Effector CD4-positive, alpha-beta T cell (primary cell): ENCODE results near the gene SPOUT1. TPM values are rescaled to one million over a fixed set of nuclear protein-coding genes. Genes with fewer than 3 reads are reported as not detected.
A peak's percentile ranks its signal among the peaks of the same experiment; 100 is the strongest.
"Not testable (repeated sequence)": the region's sequence is repeated elsewhere in the genome, so short reads cannot be mapped to it uniquely, and the experiment has no call there.

Experiments
- DNase-seq: peaks from one replicate; pipeline ENCODE4 v3.0.0-alpha.2; 2020
- total RNA-seq: gene quantifications from one replicate; lab custom pipeline; 2026; lab: John Stamatoyannopoulos, UW

The SPOUT1 gene, protein sequence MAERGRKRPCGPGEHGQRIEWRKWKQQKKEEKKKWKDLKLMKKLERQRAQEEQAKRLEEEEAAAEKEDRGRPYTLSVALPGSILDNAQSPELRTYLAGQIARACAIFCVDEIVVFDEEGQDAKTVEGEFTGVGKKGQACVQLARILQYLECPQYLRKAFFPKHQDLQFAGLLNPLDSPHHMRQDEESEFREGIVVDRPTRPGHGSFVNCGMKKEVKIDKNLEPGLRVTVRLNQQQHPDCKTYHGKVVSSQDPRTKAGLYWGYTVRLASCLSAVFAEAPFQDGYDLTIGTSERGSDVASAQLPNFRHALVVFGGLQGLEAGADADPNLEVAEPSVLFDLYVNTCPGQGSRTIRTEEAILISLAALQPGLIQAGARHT
- total RNA-seq, result not detected

DNA sequence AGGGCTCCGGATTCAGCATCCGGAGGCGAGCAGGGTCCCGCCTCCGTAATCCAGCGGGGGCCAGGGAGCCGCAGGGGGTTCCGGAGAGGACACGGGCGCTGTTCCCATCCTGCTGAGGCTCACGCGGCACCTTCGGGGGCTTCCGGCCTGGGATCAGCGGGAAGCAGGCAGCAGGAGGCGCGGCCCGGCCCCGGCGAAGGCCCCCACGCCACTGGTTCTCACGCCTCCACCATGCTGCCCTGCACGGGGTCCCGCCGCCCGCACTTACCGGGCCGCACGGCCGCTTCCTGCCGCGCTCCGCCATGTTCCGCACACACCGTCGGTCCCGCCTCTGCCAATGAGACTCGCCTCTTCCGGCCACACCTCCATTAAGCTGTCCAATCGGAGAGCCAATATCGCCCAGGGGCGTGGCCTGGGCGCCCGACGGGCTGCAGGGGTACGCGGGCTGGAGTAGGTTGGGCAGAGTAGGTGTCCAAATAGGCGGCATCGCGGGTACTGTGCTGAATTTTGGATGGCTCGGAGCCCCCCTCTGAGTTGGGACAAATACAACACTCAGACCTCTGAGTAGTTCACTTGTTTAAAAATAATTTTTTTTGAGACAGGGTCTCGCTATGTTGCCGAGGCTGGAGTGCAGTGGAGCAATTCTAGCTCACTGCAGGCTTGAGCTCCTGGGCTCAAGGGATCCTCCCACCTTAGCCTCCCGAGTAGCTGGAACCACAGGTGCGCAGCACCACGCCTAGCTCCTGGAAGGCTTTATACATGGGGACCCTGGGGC, at the start of gene SPOUT1:
Gene SPOUT1 (minus strand): TSS at position 318 of the 775 bp plus-strand sequence. CDS start 14 bp downstream, at position 304.
- DNase-seq, result peak; percentile 88

- no peak for DNase-seq
Measured at GRCh38 chr9:128877852-128878251, 48.3 kb upstream of the SPOUT1 start.

DNA sequence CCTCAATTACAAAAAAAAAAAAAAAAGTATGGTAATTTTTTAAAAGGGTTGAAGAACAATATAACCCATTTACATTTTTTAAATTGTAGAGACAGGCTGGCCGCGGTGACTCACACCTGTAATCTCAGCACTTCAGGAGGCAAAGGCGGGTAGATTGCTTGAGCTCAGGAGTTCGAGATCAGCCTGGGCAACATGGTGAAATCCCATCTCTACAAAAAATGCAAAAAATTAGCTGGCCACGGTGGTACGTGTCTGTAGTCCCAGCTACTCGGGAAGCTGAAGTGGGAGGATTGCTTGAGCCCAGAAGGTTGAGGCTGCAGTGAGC, 41.3 kb upstream of the SPOUT1 start:
- not testable (repeated sequence) for DNase-seq

GRCh38 chr9:128870128-128870940, 40.7 kb upstream of the SPOUT1 start:
- DNase-seq, result no peak

GRCh38 chr9:128863647-128864046, 34.1 kb upstream of the SPOUT1 start:
- DNase-seq, result peak; percentile 81

DNA sequence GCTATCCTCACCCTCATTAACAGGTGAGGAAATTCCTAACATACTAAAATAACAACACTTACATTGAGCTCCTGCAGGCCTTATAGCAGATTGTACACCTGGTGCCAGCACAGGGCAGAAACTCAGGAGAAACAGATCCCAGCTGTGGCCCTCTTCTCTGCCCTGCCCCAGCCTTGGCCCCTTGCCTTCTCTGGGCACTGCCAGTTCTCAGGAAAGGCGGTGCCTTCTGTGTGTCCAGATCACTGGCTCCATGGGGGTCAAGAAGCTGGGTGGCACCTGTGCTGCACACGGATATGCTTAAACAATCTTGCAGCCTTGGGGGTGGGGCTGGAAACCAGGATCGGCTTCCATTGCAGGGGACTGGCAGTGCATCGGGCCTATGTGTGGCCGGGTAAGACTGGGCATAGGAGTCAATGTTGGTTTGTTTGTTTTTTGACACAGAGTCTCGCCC, 32.8 kb upstream of the SPOUT1 start:
- DNase-seq, result no peak

- no peak for DNase-seq
Measured at GRCh38 chr9:128861501-128861900, 31.9 kb upstream of the SPOUT1 start.

DNA sequence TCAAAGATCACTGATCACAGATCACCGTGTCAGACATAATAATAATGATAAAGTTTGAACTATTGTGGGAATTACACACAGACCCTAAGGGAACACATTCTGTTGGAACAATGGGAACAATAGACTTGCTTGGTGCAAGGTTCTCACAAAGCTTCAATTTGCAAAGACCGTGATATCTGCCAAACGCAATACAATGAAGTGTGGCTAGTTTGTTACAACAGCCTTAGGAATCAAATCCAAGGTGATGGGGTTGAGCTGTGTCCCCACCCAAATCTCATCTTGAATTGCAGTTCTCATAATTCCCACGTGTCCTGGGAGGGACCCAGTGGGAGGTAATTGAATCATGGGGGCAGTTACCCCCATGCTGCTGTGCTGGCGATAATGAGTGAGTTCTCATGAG, 31.3 kb upstream of the SPOUT1 start:
- DNase-seq, result no peak

DNA sequence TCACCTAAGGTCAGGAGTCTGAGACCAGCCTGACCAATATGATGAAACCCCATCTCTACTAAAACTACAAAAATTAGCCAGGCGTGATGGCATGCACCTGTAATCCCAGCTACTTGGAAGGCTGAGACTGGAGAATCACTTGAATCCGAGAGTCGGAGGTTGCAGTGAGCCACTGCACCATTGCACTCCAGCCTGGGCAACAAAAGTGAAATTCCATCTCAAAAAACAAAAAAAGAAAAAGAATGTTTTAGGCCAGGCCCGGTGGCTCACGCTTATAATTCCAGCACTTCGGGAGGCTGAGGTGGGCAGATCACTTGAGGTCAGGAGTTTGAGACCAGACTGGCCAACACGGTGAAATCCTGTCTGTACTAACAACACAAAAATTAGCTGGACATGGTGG, 28.9 kb upstream of the SPOUT1 start:
- not testable (repeated sequence) for DNase-seq

DNA sequence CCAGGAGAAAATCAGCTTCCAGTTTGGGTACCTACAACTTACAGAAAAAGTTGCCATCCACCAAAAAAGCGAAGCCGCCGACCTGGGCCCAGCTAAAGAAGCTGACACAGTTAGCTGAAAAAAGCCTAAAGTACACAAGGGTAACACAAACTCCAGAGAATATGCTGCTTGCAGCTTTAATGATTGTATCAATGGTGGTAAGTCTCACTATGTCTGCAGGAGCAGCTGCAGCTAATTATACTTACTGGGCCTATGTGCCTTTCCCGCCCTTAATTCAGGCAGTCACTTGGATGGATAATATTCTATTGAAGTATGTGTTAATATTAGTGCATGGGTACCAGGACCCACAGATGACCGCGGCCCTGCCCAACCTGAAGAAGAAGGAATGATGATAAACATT, 24.9 kb upstream of the SPOUT1 start:
- not testable (repeated sequence) for DNase-seq

GRCh38 chr9:128852646-128853045, 23.1 kb upstream of the SPOUT1 start:
- DNase-seq, result not testable (repeated sequence)

- not testable (repeated sequence) for DNase-seq
Measured at GRCh38 chr9:128851779-128852600, 22.4 kb upstream of the SPOUT1 start.

GRCh38 chr9:128851024-128851423, 21.4 kb upstream of the SPOUT1 start:
- DNase-seq, result not testable (repeated sequence)

DNA sequence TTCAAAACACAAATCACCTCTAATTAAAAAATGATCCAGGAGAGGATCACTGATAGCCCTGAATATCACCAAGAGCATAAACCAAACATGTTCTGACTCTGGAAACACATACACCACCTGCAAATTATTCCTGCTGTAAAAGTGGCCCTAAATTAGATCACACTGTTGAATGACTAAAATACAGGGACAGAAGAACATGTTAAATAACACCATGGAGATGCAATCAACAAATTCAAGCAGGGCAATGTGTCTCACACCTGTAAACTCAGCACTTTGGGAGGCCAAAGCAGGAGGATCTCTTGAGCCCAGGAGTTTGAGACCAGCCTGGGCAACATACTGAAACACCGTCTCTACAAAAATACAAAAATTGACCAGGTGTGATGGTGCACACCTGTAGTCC, 18.2 kb upstream of the SPOUT1 start:
- no peak for DNase-seq

GRCh38 chr9:128846680-128847030, 17.1 kb upstream of the SPOUT1 start:
- DNase-seq, result no peak

- no peak for DNase-seq
Measured at GRCh38 chr9:128845186-128845931, 15.8 kb upstream of the SPOUT1 start.

- DNase-seq, result not testable (repeated sequence)
Measured at GRCh38 chr9:128843171-128843570, 13.6 kb upstream of the SPOUT1 start.

- no peak for DNase-seq
Measured at GRCh38 chr9:128841694-128842492, 12.3 kb upstream of the SPOUT1 start.

- DNase-seq, result no peak
Measured at GRCh38 chr9:128840524-128840923, 10.9 kb upstream of the SPOUT1 start.

DNA sequence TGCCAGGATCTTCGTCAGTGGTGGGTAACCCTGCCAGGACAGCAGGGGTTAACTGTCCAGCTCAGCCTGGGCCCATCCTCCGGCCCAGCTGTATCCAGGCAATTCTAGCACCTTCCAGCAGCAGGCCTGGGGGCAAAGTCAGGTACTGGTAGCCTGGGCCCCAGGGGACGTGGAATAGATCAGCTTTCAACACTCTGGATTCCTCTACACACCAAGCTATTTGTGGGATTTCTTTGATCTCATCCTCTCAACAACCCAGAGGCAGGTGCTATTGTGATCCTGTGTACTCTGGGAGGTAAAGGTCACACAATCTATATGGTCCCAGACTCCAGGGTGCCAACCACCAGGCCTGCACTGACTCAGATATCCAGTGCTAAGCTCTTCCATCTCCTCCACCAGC, 8.7 kb upstream of the SPOUT1 start:
- no peak for DNase-seq
